ENCODE measurements around the gene MT1E. TPM values are rescaled to one million over a fixed set of nuclear protein-coding genes. Genes with fewer than 3 reads are reported as not detected.
"Not testable (repeated sequence)": the region's sequence is repeated elsewhere in the genome, so short reads cannot be mapped to it uniquely, and the experiment has no call there.

MT1E gene
- total and polyA plus RNA-seq, 5 donors from 2014 or later = 5.6 to 86.9 (median 22.9) TPM

GRCh38 chr16:56614549-56614991 lies 11.0 kb upstream of the MT1E start:
- Histone ChIP-seq H3K27ac (ENCODE audit: insufficient read depth, low read length, poor library complexity, severe bottlenecking) (no peak overlapping the region), H3K9me3 (ENCODE audit: control insufficient read depth in 2 of 2, low read length in 2 of 2) (no peaks in the 10 kb centered on the region), H3K27me3 (ENCODE audit: control insufficient read depth, insufficient read depth, low read length) (peaks cover 4% of the 10 kb centered on the region), H3K4me1 (ENCODE audit: control insufficient read depth, insufficient read depth, low read length, poor library complexity, severe bottlenecking) (peaks cover 29% of the 10 kb centered on the region), H3K36me3 (ENCODE audit: control insufficient read depth, insufficient read depth, low read length) (no peaks in the 10 kb centered on the region), H3K4me3 (ENCODE audit: low read depth, low read length) (no peak overlapping the region)
- Mint-ChIP-seq H3K27ac (peak overlapping the region in 1 of 3 donors; percentile 41), H3K9me3 (peaks cover 0 to 2% (median 0%) of the 10 kb centered on the region in 7 donors), H3K36me3 (no peaks in the 10 kb centered on the region), H3K27me3 (peaks cover 6% of the 10 kb centered on the region), H3K4me3 (no peak overlapping the region), H3K4me1 (peaks cover 13 to 38% (median 24%) of the 10 kb centered on the region in 4 donors)
- DNase-seq (peak in 1 of 3 donors; percentile 52), ATAC-seq (ENCODE audit: low read depth in 2 of 2) (no peak)

- Histone ChIP-seq H3K36me3 (ENCODE audit: control insufficient read depth, insufficient read depth, low read length) (no peaks in the 10 kb centered on the region), H3K4me1 (ENCODE audit: control insufficient read depth, insufficient read depth, low read length, poor library complexity, severe bottlenecking) (peaks cover 21% of the 10 kb centered on the region), H3K9me3 (ENCODE audit: control insufficient read depth in 2 of 2, low read length in 2 of 2) (no peaks in the 10 kb centered on the region), H3K27ac (ENCODE audit: insufficient read depth, low read length, poor library complexity, severe bottlenecking) (no peak overlapping the region), H3K27me3 (ENCODE audit: control insufficient read depth, insufficient read depth, low read length) (peaks cover 4% of the 10 kb centered on the region), H3K4me3 (ENCODE audit: low read depth, low read length) (no peak overlapping the region)
- DNase-seq (no peak), ATAC-seq (ENCODE audit: low read depth in 2 of 2) (no peak)
- peaks cover 6% of the 10 kb centered on the region for H3K27me3 Mint-ChIP-seq
- no peaks in the 10 kb centered on the region for H3K36me3 Mint-ChIP-seq
- peaks cover 10 to 31% (median 18%) of the 10 kb centered on the region in 4 donors for H3K4me1 Mint-ChIP-seq
- no peak overlapping the region for H3K27ac Mint-ChIP-seq
- peaks cover 0 to 2% (median 0%) of the 10 kb centered on the region in 7 donors for H3K9me3 Mint-ChIP-seq
- peak overlapping the region in 1 of 4 donors; percentile 47 for H3K4me3 Mint-ChIP-seq
Measured at GRCh38 chr16:56615353-56615752, 10.2 kb upstream of the MT1E start.

GRCh38 chr16:56616608-56617211 lies 8.9 kb upstream of the MT1E start:
- peaks cover 4% of the 10 kb centered on the region for H3K27me3 ChIP-seq (ENCODE audit: control insufficient read depth, insufficient read depth, low read length)
- peaks cover 6% of the 10 kb centered on the region for H3K27me3 Mint-ChIP-seq
- no peaks in the 10 kb centered on the region for H3K36me3 Mint-ChIP-seq
- ATAC-seq (ENCODE audit: low read depth in 2 of 2) (peak in 1 of 2 donors; percentile 14), DNase-seq (no peak)
- no peak overlapping the region for H3K27ac ChIP-seq (ENCODE audit: insufficient read depth, low read length, poor library complexity, severe bottlenecking)
- no peaks in the 10 kb centered on the region for H3K9me3 ChIP-seq (ENCODE audit: control insufficient read depth in 2 of 2, low read length in 2 of 2)
- peak overlapping the region in 1 of 3 donors; percentile 83 for H3K27ac Mint-ChIP-seq
- H3K4me1 Mint-ChIP-seq = peaks cover 2 to 18% (median 9%) of the 10 kb centered on the region in 4 donors
- peaks cover 13% of the 10 kb centered on the region for H3K4me1 ChIP-seq (ENCODE audit: control insufficient read depth, insufficient read depth, low read length, poor library complexity, severe bottlenecking)
- no peaks in the 10 kb centered on the region for H3K36me3 ChIP-seq (ENCODE audit: control insufficient read depth, insufficient read depth, low read length)
- peaks cover 0 to 2% (median 0%) of the 10 kb centered on the region in 7 donors for H3K9me3 Mint-ChIP-seq
- H3K4me3 ChIP-seq (ENCODE audit: low read depth, low read length) = no peak overlapping the region
- peak overlapping the region; percentile 58 to 85 (median 61) for H3K4me3 Mint-ChIP-seq

DNA sequence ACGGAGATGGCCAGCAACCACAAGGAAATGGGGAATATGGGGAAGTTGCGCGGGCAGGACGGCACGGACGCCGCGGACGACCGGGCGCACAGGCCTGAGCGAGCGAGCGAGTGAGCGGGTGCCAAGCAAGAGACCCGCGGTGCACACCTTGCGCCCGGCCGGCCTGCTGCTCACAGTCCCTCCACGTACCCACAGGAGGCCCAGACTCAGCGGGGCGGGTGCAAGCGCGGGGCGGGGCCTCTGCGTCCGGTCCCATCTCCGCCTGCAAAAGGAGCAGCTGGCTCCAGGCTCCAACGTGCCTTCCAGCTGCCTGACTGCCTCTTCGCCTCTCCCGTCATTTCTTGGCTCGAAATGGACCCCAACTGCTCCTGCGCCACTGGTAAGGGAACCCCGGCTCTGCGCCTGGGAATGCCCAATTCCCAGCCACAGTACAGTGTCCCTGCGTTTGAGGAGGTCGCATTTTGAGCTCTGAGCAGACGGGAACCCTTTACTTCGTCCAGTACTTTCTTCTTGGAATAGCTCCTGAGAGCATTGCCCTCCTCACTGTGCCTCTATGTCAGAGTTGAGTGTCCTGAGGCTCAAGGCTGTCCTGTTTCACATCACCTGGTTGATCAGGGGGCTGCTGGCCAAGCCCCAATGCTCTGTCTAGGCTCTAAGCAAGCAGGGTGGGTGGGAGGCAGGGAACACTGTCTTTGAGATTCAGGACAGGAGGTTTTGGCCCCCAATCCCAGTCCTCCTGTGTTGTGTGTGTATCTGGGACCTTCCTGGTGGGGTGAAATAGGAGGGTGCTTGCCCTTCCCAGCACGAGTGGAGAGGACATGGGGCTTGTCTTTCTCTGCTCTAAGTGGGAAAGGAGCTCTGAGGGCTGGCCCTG lies 8.1 kb upstream of the MT1E start:
- peaks cover 6% of the 10 kb centered on the region for H3K27me3 Mint-ChIP-seq
- H3K36me3 Mint-ChIP-seq = no peaks in the 10 kb centered on the region
- peaks cover 2 to 17% (median 10%) of the 10 kb centered on the region in 4 donors for H3K4me1 Mint-ChIP-seq
- H3K27ac Mint-ChIP-seq = peak overlapping the region in 1 of 3 donors; percentile 73
- Histone ChIP-seq H3K9me3 (ENCODE audit: control insufficient read depth in 2 of 2, low read length in 2 of 2) (no peaks in the 10 kb centered on the region), H3K4me1 (ENCODE audit: control insufficient read depth, insufficient read depth, low read length, poor library complexity, severe bottlenecking) (peaks cover 13% of the 10 kb centered on the region), H3K27ac (ENCODE audit: insufficient read depth, low read length, poor library complexity, severe bottlenecking) (no peak overlapping the region), H3K27me3 (ENCODE audit: control insufficient read depth, insufficient read depth, low read length) (peaks cover 4% of the 10 kb centered on the region), H3K4me3 (ENCODE audit: low read depth, low read length) (peak overlapping the region; percentile 21), H3K36me3 (ENCODE audit: control insufficient read depth, insufficient read depth, low read length) (no peaks in the 10 kb centered on the region)
- DNase-seq (peak; percentile 36 to 77 (median 40)), ATAC-seq (ENCODE audit: low read depth in 2 of 2) (peak; percentile 63 to 88)
- H3K4me3 Mint-ChIP-seq = peak overlapping the region; percentile 58 to 85 (median 70)
- H3K9me3 Mint-ChIP-seq = peaks cover 0 to 2% (median 0%) of the 10 kb centered on the region in 7 donors

- Mint-ChIP-seq H3K27ac (no peak overlapping the region), H3K9me3 (peaks cover 0 to 2% (median 0%) of the 10 kb centered on the region in 7 donors), H3K4me3 (peak overlapping the region in 3 of 4 donors; percentile 43 to 85 (median 58)), H3K27me3 (peaks cover 9% of the 10 kb centered on the region), H3K4me1 (peaks cover 2 to 17% (median 10%) of the 10 kb centered on the region in 4 donors), H3K36me3 (no peaks in the 10 kb centered on the region)
- no peak overlapping the region for H3K27ac ChIP-seq (ENCODE audit: insufficient read depth, low read length, poor library complexity, severe bottlenecking)
- no peak for ATAC-seq (ENCODE audit: low read depth in 2 of 2)
- no peaks in the 10 kb centered on the region for H3K36me3 ChIP-seq (ENCODE audit: control insufficient read depth, insufficient read depth, low read length)
- no peak for DNase-seq
- H3K4me1 ChIP-seq (ENCODE audit: control insufficient read depth, insufficient read depth, low read length, poor library complexity, severe bottlenecking) = peaks cover 13% of the 10 kb centered on the region
- H3K9me3 ChIP-seq (ENCODE audit: control insufficient read depth in 2 of 2, low read length in 2 of 2) = no peaks in the 10 kb centered on the region
- no peak overlapping the region for H3K4me3 ChIP-seq (ENCODE audit: low read depth, low read length)
- peaks cover 4% of the 10 kb centered on the region for H3K27me3 ChIP-seq (ENCODE audit: control insufficient read depth, insufficient read depth, low read length)
Measured at GRCh38 chr16:56618138-56618537, 7.4 kb upstream of the MT1E start.

- Mint-ChIP-seq H3K27ac (no peak overlapping the region), H3K4me3 (peak overlapping the region in 1 of 4 donors; percentile 51), H3K36me3 (no peaks in the 10 kb centered on the region), H3K9me3 (peaks cover 0 to 2% (median 0%) of the 10 kb centered on the region in 7 donors), H3K4me1 (peaks cover 2 to 22% (median 13%) of the 10 kb centered on the region in 4 donors), H3K27me3 (peaks cover 11% of the 10 kb centered on the region)
- no peaks in the 10 kb centered on the region for H3K36me3 ChIP-seq (ENCODE audit: control insufficient read depth, insufficient read depth, low read length)
- ATAC-seq (ENCODE audit: low read depth in 2 of 2) (no peak), DNase-seq (no peak)
- H3K4me1 ChIP-seq (ENCODE audit: control insufficient read depth, insufficient read depth, low read length, poor library complexity, severe bottlenecking) = peaks cover 21% of the 10 kb centered on the region
- H3K9me3 ChIP-seq (ENCODE audit: control insufficient read depth in 2 of 2, low read length in 2 of 2) = no peaks in the 10 kb centered on the region
- peaks cover 4% of the 10 kb centered on the region for H3K27me3 ChIP-seq (ENCODE audit: control insufficient read depth, insufficient read depth, low read length)
- H3K27ac ChIP-seq (ENCODE audit: insufficient read depth, low read length, poor library complexity, severe bottlenecking) = no peak overlapping the region
- H3K4me3 ChIP-seq (ENCODE audit: low read depth, low read length) = no peak overlapping the region
Measured at GRCh38 chr16:56620339-56620897, 5.2 kb upstream of the MT1E start.

DNA sequence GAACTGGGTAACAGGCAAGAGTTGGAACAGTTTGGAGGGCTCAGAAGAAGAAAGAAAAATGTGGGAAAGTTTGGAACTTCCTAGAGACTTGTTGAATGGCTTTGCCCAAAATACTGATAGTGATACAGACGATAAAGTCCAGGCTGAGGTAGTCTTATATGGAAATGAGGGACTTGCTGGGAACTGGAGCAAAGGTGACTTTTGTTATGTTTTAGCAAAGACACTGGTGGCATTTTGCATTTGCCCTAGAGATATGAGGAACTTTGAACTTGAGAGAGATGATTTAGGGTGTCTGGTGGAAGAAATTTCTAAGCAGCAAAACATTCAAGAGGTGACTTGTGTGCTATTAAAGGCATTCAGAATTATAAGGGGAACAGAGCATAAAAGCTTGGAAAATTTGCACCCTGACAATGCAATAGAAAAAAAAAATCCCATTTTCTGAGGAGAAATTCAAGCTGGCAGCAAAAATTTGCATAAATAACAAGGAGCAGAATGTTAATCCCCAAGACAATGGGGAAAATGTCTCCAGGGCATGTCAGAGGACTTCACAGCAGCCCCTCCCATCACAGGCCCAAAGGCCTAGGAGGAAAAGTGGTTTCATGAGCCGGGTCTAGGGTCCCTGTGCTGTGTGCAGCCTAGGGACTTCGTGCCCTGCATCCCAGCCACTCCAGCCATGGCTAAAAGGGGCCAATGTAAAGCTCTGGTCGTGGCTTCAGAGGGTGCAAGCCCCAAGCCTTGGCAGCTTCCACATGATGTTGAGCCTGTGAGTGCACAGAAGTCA lies 3.7 kb upstream of the MT1E start:
- H3K36me3 ChIP-seq (ENCODE audit: control insufficient read depth, insufficient read depth, low read length); H3K27ac Mint-ChIP-seq; ATAC-seq (ENCODE audit: low read depth in 2 of 2); H3K27ac ChIP-seq (ENCODE audit: insufficient read depth, low read length, poor library complexity, severe bottlenecking); H3K36me3 Mint-ChIP-seq; H3K9me3 ChIP-seq (ENCODE audit: control insufficient read depth in 2 of 2, low read length in 2 of 2); DNase-seq; H3K4me3 Mint-ChIP-seq; H3K4me3 ChIP-seq (ENCODE audit: low read depth, low read length); H3K27me3 ChIP-seq (ENCODE audit: control insufficient read depth, insufficient read depth, low read length); H3K27me3 Mint-ChIP-seq; H3K9me3 Mint-ChIP-seq: not testable (repeated sequence)
- H3K4me1 ChIP-seq (ENCODE audit: control insufficient read depth, insufficient read depth, low read length, poor library complexity, severe bottlenecking) = peaks cover 34% of the 10 kb centered on the region
- peaks cover 4 to 27% (median 15%) of the 10 kb centered on the region in 4 donors for H3K4me1 Mint-ChIP-seq

Measured in CD4-positive, CD25-positive, alpha-beta regulatory T cell (primary cell).